IPS-18c (cell line): ENCODE data around the gene CLDN22.
"Not testable (repeated sequence)": the region's sequence is repeated elsewhere in the genome, so short reads cannot be mapped to it uniquely, and the experiment has no call there.

Experiments
- H3K4me3 ChIP-seq: 2 replicates; pipeline ENCODE4 v1.7.0; 2013; ENCODE audit warnings: low read depth, mild to moderate bottlenecking, low read length, moderate library complexity; ENCODE audit not compliant: insufficient read depth
- H3K9me3 ChIP-seq: one replicate; pipeline ENCODE4 v1.6.1; 2013; ENCODE audit warnings: mild to moderate bottlenecking, low read length, moderate library complexity; ENCODE audit not compliant: control insufficient read depth, insufficient read depth

CLDN22 gene

GRCh38 chr4:183329244-183329643 lies 9.2 kb upstream of the CLDN22 start:
- H3K9me3 ChIP-seq, result peaks cover 2% of the 10 kb centered on the region

GRCh38 chr4:183328832-183329231 lies 8.8 kb upstream of the CLDN22 start:
- Histone ChIP-seq H3K4me3 (no peak overlapping the region), H3K9me3 (peaks cover 2% of the 10 kb centered on the region)

More at GRCh38 chr4:183329244-183329643, 9.2 kb upstream of the CLDN22 start:
- H3K4me3 ChIP-seq, result no peak overlapping the region

GRCh38 chr4:183327827-183328226 lies 7.8 kb upstream of the CLDN22 start:
- peaks cover 2% of the 10 kb centered on the region for H3K9me3 ChIP-seq

GRCh38 chr4:183326853-183327252 lies 6.8 kb upstream of the CLDN22 start:
- Histone ChIP-seq H3K9me3 (peaks cover 2% of the 10 kb centered on the region), H3K4me3 (no peak overlapping the region)

More at GRCh38 chr4:183327827-183328226, 7.8 kb upstream of the CLDN22 start:
- no peak overlapping the region for H3K4me3 ChIP-seq

GRCh38 chr4:183326387-183326786 lies 6.3 kb upstream of the CLDN22 start:
- not testable (repeated sequence) for H3K9me3 ChIP-seq, H3K4me3 ChIP-seq

GRCh38 chr4:183324619-183325018 lies 4.5 kb upstream of the CLDN22 start:
- peaks cover 2% of the 10 kb centered on the region for H3K9me3 ChIP-seq
- no peak overlapping the region for H3K4me3 ChIP-seq

GRCh38 chr4:183324056-183324455 lies 4.0 kb upstream of the CLDN22 start:
- not testable (repeated sequence) for H3K9me3 ChIP-seq, H3K4me3 ChIP-seq

- Histone ChIP-seq H3K9me3 (no peaks in the 10 kb centered on the region), H3K4me3 (no peak overlapping the region)
These were observed 3.2 kb upstream of the CLDN22 start for GRCh38 chr4:183323295-183323694.

- no peak within 1 kb of the TSS for H3K4me3 ChIP-seq
These were observed 2.2 kb upstream of the CLDN22 start, which contains the start of gene CLDN24 for GRCh38 chr4:183322326-183322725. CLDN24 (minus strand) TSS chr4:183322426; CDS start chr4:183322426, 0 bp downstream.

GRCh38 chr4:183321516-183321915 lies 1.4 kb upstream of the CLDN22 start:
- H3K9me3 ChIP-seq, result no peaks in the 10 kb centered on the region
- no peak overlapping the region for H3K4me3 ChIP-seq

More at GRCh38 chr4:183322326-183322725, 2.2 kb upstream of the CLDN22 start, which contains the start of gene CLDN24:
- H3K9me3 ChIP-seq, result no peaks in the 10 kb centered on the region

- Histone ChIP-seq H3K4me3 (no peak overlapping the region), H3K9me3 (no peaks in the 10 kb centered on the region)
These were observed 1.0 kb upstream of the CLDN22 start for GRCh38 chr4:183321079-183321478.

- Histone ChIP-seq H3K9me3 (no peaks in the 10 kb centered on the region), H3K4me3 (no peak overlapping the region)
These were observed 1.4 kb downstream of the CLDN22 start for GRCh38 chr4:183318656-183319055.

GRCh38 chr4:183314806-183315205 lies 5.3 kb downstream of the CLDN22 start:
- H3K9me3 ChIP-seq, result no peaks in the 10 kb centered on the region
- H3K4me3 ChIP-seq, result no peak overlapping the region

GRCh38 chr4:183314336-183314735 lies 5.7 kb downstream of the CLDN22 start:
- Histone ChIP-seq H3K9me3 (no peaks in the 10 kb centered on the region), H3K4me3 (no peak overlapping the region)

GRCh38 chr4:183312841-183313240 lies 7.2 kb downstream of the CLDN22 start:
- Histone ChIP-seq H3K9me3 (no peaks in the 10 kb centered on the region), H3K4me3 (no peak overlapping the region)

- Histone ChIP-seq H3K4me3 (no peak overlapping the region), H3K9me3 (no peaks in the 10 kb centered on the region)
These were observed 13.3 kb downstream of the CLDN22 start for GRCh38 chr4:183306811-183307210.

GRCh38 chr4:183304538-183304937 lies 15.5 kb downstream of the CLDN22 start:
- no peak overlapping the region for H3K4me3 ChIP-seq
- no peaks in the 10 kb centered on the region for H3K9me3 ChIP-seq

- H3K4me3 ChIP-seq, result no peak overlapping the region
- H3K9me3 ChIP-seq, result no peaks in the 10 kb centered on the region
These were observed 16.0 kb downstream of the CLDN22 start for GRCh38 chr4:183304067-183304466.

GRCh38 chr4:183303301-183303700 lies 16.8 kb downstream of the CLDN22 start:
- H3K9me3 ChIP-seq, result no peaks in the 10 kb centered on the region
- H3K4me3 ChIP-seq, result no peak overlapping the region
